ENCODE data around the gene LBX2.

LBX2 gene

GRCh38 chr2:74525717-74526648 is 26.6 kb upstream of the LBX2 start, which contains the start of gene DQX1:
Gene DQX1, minus strand, starts transcription at chr2:74526231. Its CDS starts 502 bp downstream, at chr2:74525729.
- peak within 1 kb of the TSS; percentile 26 for H3K27ac ChIP-seq
- no peaks in the 10 kb centered on the region for H3K9me3 ChIP-seq
- H3K4me1 ChIP-seq (ENCODE audit: control insufficient read depth in 1 of 2, insufficient read depth in 1 of 2, low read depth in 1 of 2, low read length in 1 of 2): peaks cover 23 to 25% of the 10 kb centered on the region in 2 experiments
- peaks cover 25% of the 10 kb centered on the region for H3K36me3 ChIP-seq
- H3K27me3 ChIP-seq: peaks cover 24% of the 10 kb centered on the region
- H3K4me3 ChIP-seq (ENCODE audit: low read depth in 1 of 2, low read length in 1 of 2): no peak within 1 kb of the TSS
- TF ChIP-seq, protein P1, sequence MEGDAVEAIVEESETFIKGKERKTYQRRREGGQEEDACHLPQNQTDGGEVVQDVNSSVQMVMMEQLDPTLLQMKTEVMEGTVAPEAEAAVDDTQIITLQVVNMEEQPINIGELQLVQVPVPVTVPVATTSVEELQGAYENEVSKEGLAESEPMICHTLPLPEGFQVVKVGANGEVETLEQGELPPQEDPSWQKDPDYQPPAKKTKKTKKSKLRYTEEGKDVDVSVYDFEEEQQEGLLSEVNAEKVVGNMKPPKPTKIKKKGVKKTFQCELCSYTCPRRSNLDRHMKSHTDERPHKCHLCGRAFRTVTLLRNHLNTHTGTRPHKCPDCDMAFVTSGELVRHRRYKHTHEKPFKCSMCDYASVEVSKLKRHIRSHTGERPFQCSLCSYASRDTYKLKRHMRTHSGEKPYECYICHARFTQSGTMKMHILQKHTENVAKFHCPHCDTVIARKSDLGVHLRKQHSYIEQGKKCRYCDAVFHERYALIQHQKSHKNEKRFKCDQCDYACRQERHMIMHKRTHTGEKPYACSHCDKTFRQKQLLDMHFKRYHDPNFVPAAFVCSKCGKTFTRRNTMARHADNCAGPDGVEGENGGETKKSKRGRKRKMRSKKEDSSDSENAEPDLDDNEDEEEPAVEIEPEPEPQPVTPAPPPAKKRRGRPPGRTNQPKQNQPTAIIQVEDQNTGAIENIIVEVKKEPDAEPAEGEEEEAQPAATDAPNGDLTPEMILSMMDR (IDR thresholded peaks at IDR 0.05): no peak

DNA sequence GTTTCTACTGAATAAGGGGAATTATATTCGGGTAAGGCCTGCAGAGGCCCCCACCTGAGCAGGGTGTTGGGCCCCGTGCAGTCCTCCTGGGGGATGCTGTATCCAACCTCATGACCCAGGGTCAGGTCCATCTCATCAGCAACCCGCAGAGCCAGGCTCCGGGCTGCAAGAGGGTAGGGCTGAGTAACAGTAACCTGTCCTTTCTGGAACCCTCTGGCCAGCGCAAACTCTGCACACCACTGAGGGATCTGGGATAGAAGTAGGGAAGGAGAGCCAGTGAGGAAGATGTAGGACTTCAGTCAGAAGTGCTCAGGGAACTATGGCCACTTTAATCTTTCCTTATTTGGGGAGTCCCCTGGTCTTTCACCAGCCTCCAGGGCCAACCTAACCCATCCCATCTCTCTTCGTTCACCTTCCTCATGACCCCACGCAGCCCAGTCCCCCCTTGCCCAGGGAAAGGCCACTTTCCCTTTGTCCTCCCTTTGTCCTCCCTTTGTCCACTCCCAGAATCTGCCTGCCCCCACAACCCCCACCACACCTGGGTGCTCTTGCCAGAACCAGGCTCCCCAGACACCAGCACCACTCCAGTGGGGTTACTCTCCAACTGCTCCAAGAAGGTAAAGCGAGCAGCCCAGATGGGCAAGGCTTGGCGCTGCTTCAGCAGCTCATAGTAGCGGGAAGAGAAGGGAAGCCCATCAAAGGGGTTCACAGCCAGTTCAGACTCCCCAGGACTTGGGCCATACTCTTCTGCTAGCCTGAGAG is 25.7 kb upstream of the LBX2 start:
- Histone ChIP-seq H3K36me3 (peaks cover 25% of the 10 kb centered on the region), H3K27me3 (peaks cover 33% of the 10 kb centered on the region), H3K27ac (no peak overlapping the region), H3K9me3 (no peaks in the 10 kb centered on the region), H3K4me3 (ENCODE audit: low read depth in 1 of 2, low read length in 1 of 2) (no peak overlapping the region), H3K4me1 (ENCODE audit: control insufficient read depth in 1 of 2, insufficient read depth in 1 of 2, low read depth in 1 of 2, low read length in 1 of 2) (peaks cover 15 to 17% of the 10 kb centered on the region in 2 experiments)
- TF ChIP-seq, protein P1 (IDR thresholded peaks at IDR 0.05): no peak

GRCh38 chr2:74524005-74524404 is 24.6 kb upstream of the LBX2 start:
- H3K4me1 ChIP-seq (ENCODE audit: control insufficient read depth in 1 of 2, insufficient read depth in 1 of 2, low read depth in 1 of 2, low read length in 1 of 2): peaks cover 11 to 13% of the 10 kb centered on the region in 2 experiments
- peaks cover 44% of the 10 kb centered on the region for H3K27me3 ChIP-seq
- H3K9me3 ChIP-seq: no peaks in the 10 kb centered on the region
- TF ChIP-seq, protein P1 (IDR thresholded peaks at IDR 0.05): no peak
- no peak overlapping the region for H3K4me3 ChIP-seq (ENCODE audit: low read depth in 1 of 2, low read length in 1 of 2)
- H3K27ac ChIP-seq: no peak overlapping the region
- peaks cover 25% of the 10 kb centered on the region for H3K36me3 ChIP-seq

- peaks cover 59% of the 10 kb centered on the region for H3K27me3 ChIP-seq
- H3K4me1 ChIP-seq (ENCODE audit: control insufficient read depth in 1 of 2, insufficient read depth in 1 of 2, low read depth in 1 of 2, low read length in 1 of 2): no peaks in the 10 kb centered on the region
- TF ChIP-seq, protein P1 (IDR thresholded peaks at IDR 0.05): no peak
- H3K36me3 ChIP-seq: peaks cover 19% of the 10 kb centered on the region
- H3K4me3 ChIP-seq (ENCODE audit: low read depth in 1 of 2, low read length in 1 of 2): no peak overlapping the region
- H3K9me3 ChIP-seq: no peaks in the 10 kb centered on the region
- no peak overlapping the region for H3K27ac ChIP-seq
Observed at GRCh38 chr2:74522516-74522915, 23.1 kb upstream of the LBX2 start.

- Histone ChIP-seq H3K4me1 (ENCODE audit: control insufficient read depth in 1 of 2, insufficient read depth in 1 of 2, low read depth in 1 of 2, low read length in 1 of 2) (peaks cover 29 to 32% of the 10 kb centered on the region in 2 experiments), H3K9me3 (no peaks in the 10 kb centered on the region), H3K27ac (no peak overlapping the region), H3K4me3 (ENCODE audit: low read depth in 1 of 2, low read length in 1 of 2) (peak overlapping the region; percentile 54 to 66), H3K36me3 (no peaks in the 10 kb centered on the region), H3K27me3 (peaks cover 100% of the 10 kb centered on the region)
- TF ChIP-seq, protein P1 (IDR thresholded peaks at IDR 0.05): no peak
Observed at GRCh38 chr2:74516650-74517049, 17.2 kb upstream of the LBX2 start.
